ENCODE measurements around the gene CLDN20.

CLDN20 gene

GRCh38 chr6:155275808-155276480, 12.1 kb downstream of the CLDN20 start:
- no peak for TF ChIP-seq CTCF (conservative IDR thresholded peaks at IDR 0.05)
- no peak for TF ChIP-seq ZFX (IDR thresholded peaks at IDR 0.05)

GRCh38 chr6:155276638-155277037, 12.8 kb downstream of the CLDN20 start:
- TF ChIP-seq ZFX (IDR thresholded peaks at IDR 0.05) (no peak), CTCF (conservative IDR thresholded peaks at IDR 0.05) (no peak)

More at GRCh38 chr6:155275808-155276480, 12.1 kb downstream of the CLDN20 start:
- H3K27ac ChIP-seq = no peak overlapping the region

GRCh38 chr6:155278319-155279049, 14.7 kb downstream of the CLDN20 start:
- TF ChIP-seq CTCF (conservative IDR thresholded peaks at IDR 0.05) (no peak), ZFX (IDR thresholded peaks at IDR 0.05) (no peak)
- H3K27ac ChIP-seq = no peak overlapping the region

More at GRCh38 chr6:155276638-155277037, 12.8 kb downstream of the CLDN20 start:
- H3K27ac ChIP-seq = no peak overlapping the region

- no peak overlapping the region for H3K27ac ChIP-seq
- TF ChIP-seq CTCF (conservative IDR thresholded peaks at IDR 0.05) = no peak
- no peak for TF ChIP-seq ZFX (IDR thresholded peaks at IDR 0.05)
These were observed 21.0 kb downstream of the CLDN20 start for GRCh38 chr6:155284775-155285174.

GRCh38 chr6:155287762-155288161, 23.9 kb downstream of the CLDN20 start:
- no peak for TF ChIP-seq ZFX (IDR thresholded peaks at IDR 0.05)
- TF ChIP-seq CTCF (conservative IDR thresholded peaks at IDR 0.05) = no peak
- H3K27ac ChIP-seq = no peak overlapping the region

GRCh38 chr6:155290491-155290890, 26.7 kb downstream of the CLDN20 start:
- H3K27ac ChIP-seq = no peak overlapping the region
- TF ChIP-seq CTCF (conservative IDR thresholded peaks at IDR 0.05) (no peak), ZFX (IDR thresholded peaks at IDR 0.05) (no peak)

- TF ChIP-seq ZFX (IDR thresholded peaks at IDR 0.05) (no peak), CTCF (conservative IDR thresholded peaks at IDR 0.05) (no peak)
- H3K27ac ChIP-seq = no peak overlapping the region
These were observed 27.5 kb downstream of the CLDN20 start for GRCh38 chr6:155291291-155291690.
